Right lobe of liver (tissue), 4 donors: ENCODE results near the gene PHF14.
"Not testable (repeated sequence)": the region's sequence is repeated elsewhere in the genome, so short reads cannot be mapped to it uniquely, and the experiment has no call there.

Source experiments
- POLR2A ChIP-seq: fragments of 450-650 bp; IDR thresholded peaks from one replicate; pipeline ENCODE4 v1.6.1; 2017; ENCODE audit warnings: antibody characterized with exemption, mild to moderate bottlenecking
- TF ChIP-seq, protein P1 (sequence below), 4 donors: fragments of 200-600 bp in 3 of 4; fragments of 450-650 bp in 1 of 4; IDR thresholded peaks; one replicate each; pipeline versions ENCODE4 v1.5.1 to v1.8.0; 2016 to 2022; ENCODE audit warnings: antibody characterized with exemption in 4 of 4, mild to moderate bottlenecking in 2 of 4
- donor health status: DM: no; HTN: no; CAD: no.
- donor health status: DM: no; HTN: no; CAD: no.
- donor health status: DM: no; HTN: yes; CAD: no.

DNA sequence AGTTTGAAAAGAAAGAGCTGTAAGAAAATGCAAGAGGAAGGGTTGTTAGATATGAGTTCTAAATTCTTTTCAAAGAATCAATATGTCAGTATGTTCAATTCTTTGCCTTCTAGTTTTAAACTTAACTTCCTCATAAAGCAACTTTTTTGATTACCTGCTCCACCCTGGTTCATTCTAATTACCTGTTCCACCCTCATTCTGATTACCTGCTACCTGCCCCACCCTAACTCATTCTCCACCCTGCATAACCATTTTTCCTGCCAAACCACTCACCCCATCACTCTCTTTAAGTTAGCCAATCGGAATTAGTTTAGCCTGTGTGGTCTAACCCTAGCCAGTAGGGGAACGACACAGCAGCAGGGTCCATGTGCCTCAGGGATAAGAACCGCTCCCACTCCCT, 45.5 kb upstream of the PHF14 start:
- TF ChIP-seq POLR2A, result not testable (repeated sequence)
- TF ChIP-seq, protein P1, sequence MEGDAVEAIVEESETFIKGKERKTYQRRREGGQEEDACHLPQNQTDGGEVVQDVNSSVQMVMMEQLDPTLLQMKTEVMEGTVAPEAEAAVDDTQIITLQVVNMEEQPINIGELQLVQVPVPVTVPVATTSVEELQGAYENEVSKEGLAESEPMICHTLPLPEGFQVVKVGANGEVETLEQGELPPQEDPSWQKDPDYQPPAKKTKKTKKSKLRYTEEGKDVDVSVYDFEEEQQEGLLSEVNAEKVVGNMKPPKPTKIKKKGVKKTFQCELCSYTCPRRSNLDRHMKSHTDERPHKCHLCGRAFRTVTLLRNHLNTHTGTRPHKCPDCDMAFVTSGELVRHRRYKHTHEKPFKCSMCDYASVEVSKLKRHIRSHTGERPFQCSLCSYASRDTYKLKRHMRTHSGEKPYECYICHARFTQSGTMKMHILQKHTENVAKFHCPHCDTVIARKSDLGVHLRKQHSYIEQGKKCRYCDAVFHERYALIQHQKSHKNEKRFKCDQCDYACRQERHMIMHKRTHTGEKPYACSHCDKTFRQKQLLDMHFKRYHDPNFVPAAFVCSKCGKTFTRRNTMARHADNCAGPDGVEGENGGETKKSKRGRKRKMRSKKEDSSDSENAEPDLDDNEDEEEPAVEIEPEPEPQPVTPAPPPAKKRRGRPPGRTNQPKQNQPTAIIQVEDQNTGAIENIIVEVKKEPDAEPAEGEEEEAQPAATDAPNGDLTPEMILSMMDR (IDR thresholded peaks at IDR 0.05), result not testable (repeated sequence)
